Measurements from ENCODE around the gene GH1. TPM values are rescaled to one million over a fixed set of nuclear protein-coding genes. Genes with fewer than 3 reads are reported as not detected.

Gene GH1
- total and polyA plus RNA-seq, 2 experiments from 2014 or later: not detected

GRCh38 chr17:63941751-63942150 lies 23.1 kb upstream of the GH1 start:
- no peak overlapping the region for H2AFZ ChIP-seq
- no peak overlapping the region for H3K27ac ChIP-seq
- H3K9me3 ChIP-seq (ENCODE audit: low read depth): no peaks in the 10 kb centered on the region
- no peak overlapping the region for H3K4me2 ChIP-seq
- no peaks in the 10 kb centered on the region for H3K27me3 ChIP-seq
- no peak for DNase-seq (ENCODE audit: low spot score)
- H3K79me2 ChIP-seq: no peaks in the 10 kb centered on the region
- no peaks in the 10 kb centered on the region for H4K20me1 ChIP-seq (ENCODE audit: insufficient read depth, poor library complexity, severe bottlenecking)
- TF ChIP-seq EZH2 (IDR thresholded peaks at IDR 0.05; ENCODE audit: borderline replicate concordance) (no peak), EZH2phosphoT487 (IDR thresholded peaks at IDR 0.05; ENCODE audit: low read depth, severe bottlenecking, unreplicated experiment) (no peak), CTCF (IDR thresholded peaks at IDR 0.05; ENCODE audit: poor library complexity) (no peak)
- 95% methylated on average over 21 of the region's 23 CpGs for WGBS (ENCODE audit: low lambda C conversion rate, missing lambda C conversion rate)
- H3K9me2 ChIP-seq (replicated peaks; ENCODE audit: insufficient read depth): no peaks in the 10 kb centered on the region
- H3K4me1 ChIP-seq (ENCODE audit: insufficient read depth): no peaks in the 10 kb centered on the region
- no peak overlapping the region for H3K4me3 ChIP-seq
- no peaks in the 10 kb centered on the region for H3K36me3 ChIP-seq (replicated peaks; ENCODE audit: insufficient read depth, low read depth)

- no peak for TF ChIP-seq EZH2 (IDR thresholded peaks at IDR 0.05; ENCODE audit: borderline replicate concordance)
- no peak for TF ChIP-seq EZH2phosphoT487 (IDR thresholded peaks at IDR 0.05; ENCODE audit: low read depth, severe bottlenecking, unreplicated experiment)
- no peak for TF ChIP-seq CTCF (IDR thresholded peaks at IDR 0.05; ENCODE audit: poor library complexity)
These were observed 22.5 kb upstream of the GH1 start for GRCh38 chr17:63941162-63941561.

GRCh38 chr17:63940584-63940983 lies 21.9 kb upstream of the GH1 start:
- no peak for TF ChIP-seq CTCF (IDR thresholded peaks at IDR 0.05; ENCODE audit: poor library complexity)
- TF ChIP-seq EZH2 (IDR thresholded peaks at IDR 0.05; ENCODE audit: borderline replicate concordance): no peak
- TF ChIP-seq EZH2phosphoT487 (IDR thresholded peaks at IDR 0.05; ENCODE audit: low read depth, severe bottlenecking, unreplicated experiment): no peak
- 88% methylated on average over 12 of the region's 14 CpGs for WGBS (ENCODE audit: low lambda C conversion rate, missing lambda C conversion rate)

More at GRCh38 chr17:63941162-63941561, 22.5 kb upstream of the GH1 start:
- Histone ChIP-seq H4K20me1 (ENCODE audit: insufficient read depth, poor library complexity, severe bottlenecking) (no peaks in the 10 kb centered on the region), H3K9me3 (ENCODE audit: low read depth) (no peaks in the 10 kb centered on the region), H3K4me3 (no peak overlapping the region), H2AFZ (no peak overlapping the region), H3K36me3 (replicated peaks; ENCODE audit: insufficient read depth, low read depth) (no peaks in the 10 kb centered on the region), H3K79me2 (no peaks in the 10 kb centered on the region), H3K4me2 (no peak overlapping the region), H3K4me1 (ENCODE audit: insufficient read depth) (no peaks in the 10 kb centered on the region), H3K27me3 (no peaks in the 10 kb centered on the region), H3K27ac (no peak overlapping the region), H3K9me2 (replicated peaks; ENCODE audit: insufficient read depth) (no peaks in the 10 kb centered on the region)
- DNase-seq (ENCODE audit: low spot score): no peak
- 94% methylated on average over 12 of the region's 12 CpGs for WGBS (ENCODE audit: low lambda C conversion rate, missing lambda C conversion rate)

DNA sequence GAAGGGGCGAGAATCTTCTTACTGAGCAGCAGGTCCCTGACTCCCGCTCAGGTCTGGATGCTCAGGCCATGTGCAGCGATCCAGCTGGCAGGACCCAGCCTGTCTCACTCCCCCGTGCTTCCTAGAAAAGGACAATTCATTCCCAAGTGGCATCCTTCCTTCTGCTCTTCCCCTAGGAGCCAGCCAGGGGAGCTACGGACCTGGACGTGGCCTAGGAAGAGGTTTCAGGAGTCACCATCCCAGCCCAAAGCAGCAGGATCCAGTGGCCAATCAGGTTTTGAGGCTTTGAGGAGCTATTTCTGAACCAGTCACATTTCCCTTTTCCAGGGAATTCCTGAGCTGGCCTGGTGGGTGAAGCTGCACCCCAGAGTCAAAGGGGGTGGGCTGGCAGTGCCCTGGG lies 21.2 kb upstream of the GH1 start:
- Histone ChIP-seq H3K79me2 (no peaks in the 10 kb centered on the region), H3K4me1 (ENCODE audit: insufficient read depth) (no peaks in the 10 kb centered on the region), H3K4me2 (no peak overlapping the region), H3K9me3 (ENCODE audit: low read depth) (no peaks in the 10 kb centered on the region), H3K27me3 (no peaks in the 10 kb centered on the region), H4K20me1 (ENCODE audit: insufficient read depth, poor library complexity, severe bottlenecking) (no peaks in the 10 kb centered on the region), H3K27ac (no peak overlapping the region), H2AFZ (no peak overlapping the region), H3K9me2 (replicated peaks; ENCODE audit: insufficient read depth) (no peaks in the 10 kb centered on the region), H3K36me3 (replicated peaks; ENCODE audit: insufficient read depth, low read depth) (no peaks in the 10 kb centered on the region), H3K4me3 (no peak overlapping the region)
- no peak for DNase-seq (ENCODE audit: low spot score)
- TF ChIP-seq CTCF (IDR thresholded peaks at IDR 0.05; ENCODE audit: poor library complexity) (no peak), EZH2phosphoT487 (IDR thresholded peaks at IDR 0.05; ENCODE audit: low read depth, severe bottlenecking, unreplicated experiment) (no peak), EZH2 (IDR thresholded peaks at IDR 0.05; ENCODE audit: borderline replicate concordance) (no peak)
- 74% methylated on average over 6 of the region's 6 CpGs for WGBS (ENCODE audit: low lambda C conversion rate, missing lambda C conversion rate)

More at GRCh38 chr17:63940584-63940983, 21.9 kb upstream of the GH1 start:
- no peaks in the 10 kb centered on the region for H3K36me3 ChIP-seq (replicated peaks; ENCODE audit: insufficient read depth, low read depth)
- no peak overlapping the region for H2AFZ ChIP-seq
- no peaks in the 10 kb centered on the region for H3K9me3 ChIP-seq (ENCODE audit: low read depth)
- no peak overlapping the region for H3K4me2 ChIP-seq
- no peaks in the 10 kb centered on the region for H3K9me2 ChIP-seq (replicated peaks; ENCODE audit: insufficient read depth)
- H3K27me3 ChIP-seq: no peaks in the 10 kb centered on the region
- H3K4me1 ChIP-seq (ENCODE audit: insufficient read depth): no peaks in the 10 kb centered on the region
- no peaks in the 10 kb centered on the region for H4K20me1 ChIP-seq (ENCODE audit: insufficient read depth, poor library complexity, severe bottlenecking)
- no peak overlapping the region for H3K4me3 ChIP-seq
- H3K27ac ChIP-seq: no peak overlapping the region
- H3K79me2 ChIP-seq: no peaks in the 10 kb centered on the region
- no peak for DNase-seq (ENCODE audit: low spot score)
